Eye (tissue), 1 donor: ENCODE data around the gene PBX1.

Experiments used
- DNase-seq: peaks from one replicate; pipeline ENCODE4 v3.0.0-alpha.2; 2015

The PBX1 gene

DNA sequence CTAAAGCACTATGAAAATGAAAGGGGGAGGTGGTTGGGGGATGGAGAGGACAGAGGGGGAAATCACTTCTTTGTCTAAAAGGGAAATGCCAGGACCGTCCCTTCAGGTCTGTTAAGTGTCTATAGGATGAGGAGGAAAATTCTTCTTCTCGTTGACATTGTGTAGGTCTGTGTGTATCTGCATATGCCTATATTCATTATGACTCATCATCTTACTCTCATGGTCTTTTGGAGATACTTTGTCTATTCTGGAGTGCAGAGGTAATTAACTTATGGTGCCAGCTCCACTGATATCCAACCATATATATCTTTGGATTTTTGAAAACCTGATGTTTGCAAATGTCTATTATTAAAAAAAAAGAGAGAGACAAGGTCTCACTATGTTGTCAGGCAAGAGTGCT lies 143.7 kb downstream of the PBX1 start:
- DNase-seq = no peak

DNA sequence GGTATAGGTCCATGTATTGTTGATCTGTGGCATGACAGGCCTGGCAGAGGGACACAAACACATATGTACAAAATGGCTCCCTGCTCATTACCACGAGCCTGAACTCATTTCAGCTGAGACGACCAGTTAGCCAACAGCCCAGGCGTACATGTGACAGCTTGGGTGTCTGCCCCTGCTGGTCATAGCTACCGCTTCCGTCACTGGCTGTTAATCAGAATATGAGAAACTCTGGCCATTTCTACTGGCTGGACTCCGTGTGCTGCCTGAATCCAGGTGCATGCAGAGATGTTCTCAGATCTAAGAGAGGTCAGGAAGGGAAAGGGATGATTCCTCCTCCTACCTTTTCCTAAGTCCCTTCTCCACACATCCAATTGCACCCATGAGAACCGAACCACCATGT lies 144.5 kb downstream of the PBX1 start:
- DNase-seq = no peak

DNA sequence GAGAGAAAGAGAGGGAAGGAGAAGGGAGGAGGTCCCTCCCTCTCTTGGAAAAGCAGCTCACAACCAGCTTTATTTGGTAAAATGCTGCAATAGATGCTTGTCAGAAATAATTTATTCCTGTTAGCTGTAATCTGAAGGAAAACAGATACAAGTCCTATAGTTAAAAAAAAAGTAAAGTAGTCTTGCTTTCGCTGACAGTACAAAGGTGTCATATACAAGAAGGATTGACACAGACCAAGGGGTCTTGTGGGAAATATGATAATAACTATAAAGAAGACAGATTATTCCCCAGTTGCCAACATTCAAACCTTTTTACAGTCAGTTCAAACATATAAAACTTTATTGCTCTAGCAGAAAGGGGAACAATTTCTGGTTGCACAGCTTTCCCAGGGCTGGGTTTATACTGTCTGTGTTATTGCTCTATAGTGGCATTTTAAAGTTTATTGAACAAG lies 145.0 kb downstream of the PBX1 start:
- no peak for DNase-seq

DNA sequence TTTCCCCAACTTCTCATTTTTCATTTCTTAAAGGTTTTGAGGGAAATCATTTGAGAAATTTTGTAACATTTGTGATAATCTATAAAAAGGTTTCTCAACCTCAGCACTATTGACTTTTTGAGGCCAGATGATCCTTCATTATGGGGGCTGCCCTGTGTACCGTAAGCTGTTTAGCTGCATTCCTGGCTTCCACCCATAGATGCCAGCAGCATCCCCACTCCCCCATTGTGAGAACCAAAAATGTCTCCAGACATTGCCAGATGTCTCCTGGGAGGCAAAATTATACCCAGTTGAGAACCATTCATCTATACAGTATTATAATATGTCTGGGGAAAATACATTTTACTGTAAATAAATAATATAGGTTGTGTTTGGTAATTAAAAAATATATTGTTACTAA lies 146.0 kb downstream of the PBX1 start:
- peak; percentile 51 for DNase-seq

DNA sequence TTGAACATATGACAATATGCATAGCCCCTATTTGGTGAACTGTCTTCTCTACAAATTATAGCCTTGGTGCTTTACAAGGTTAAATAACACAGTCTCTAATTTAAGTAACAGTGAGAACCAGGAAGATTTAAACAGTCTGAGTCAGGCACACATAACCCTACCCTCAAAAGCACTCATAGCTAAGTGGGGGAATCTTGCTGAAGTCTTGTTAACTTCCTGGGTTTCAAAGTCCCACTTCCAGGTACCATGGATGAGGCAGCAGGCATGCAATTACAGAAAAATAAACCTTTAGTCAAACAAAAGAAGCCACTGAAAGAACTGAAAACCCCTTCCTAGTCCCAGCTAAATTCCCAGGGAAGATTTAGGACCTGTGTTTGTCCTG lies 147.6 kb downstream of the PBX1 start:
- DNase-seq = no peak

DNA sequence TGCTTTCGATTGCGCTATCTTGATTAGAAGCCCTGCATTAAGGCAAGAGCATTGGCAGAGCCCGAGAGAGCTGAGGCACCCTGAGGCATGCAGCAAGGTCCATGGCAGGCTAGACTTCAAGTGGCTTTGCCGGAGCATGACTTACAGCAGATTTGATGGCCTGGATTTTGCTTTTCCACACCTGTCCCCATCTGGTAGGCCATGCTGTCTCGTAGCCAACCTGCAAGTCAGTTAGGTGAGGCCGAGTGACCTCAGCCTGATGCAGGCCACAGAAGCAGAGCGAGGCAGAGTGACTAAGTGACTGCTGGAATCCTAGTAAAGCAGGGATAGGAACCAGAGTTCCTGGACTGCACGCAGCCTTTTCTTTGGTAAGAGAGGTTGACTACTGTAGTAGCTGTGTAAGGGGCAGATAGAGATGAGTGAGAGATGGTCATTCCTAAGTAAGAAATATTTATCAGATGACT lies 148.9 kb downstream of the PBX1 start:
- DNase-seq = no peak

DNA sequence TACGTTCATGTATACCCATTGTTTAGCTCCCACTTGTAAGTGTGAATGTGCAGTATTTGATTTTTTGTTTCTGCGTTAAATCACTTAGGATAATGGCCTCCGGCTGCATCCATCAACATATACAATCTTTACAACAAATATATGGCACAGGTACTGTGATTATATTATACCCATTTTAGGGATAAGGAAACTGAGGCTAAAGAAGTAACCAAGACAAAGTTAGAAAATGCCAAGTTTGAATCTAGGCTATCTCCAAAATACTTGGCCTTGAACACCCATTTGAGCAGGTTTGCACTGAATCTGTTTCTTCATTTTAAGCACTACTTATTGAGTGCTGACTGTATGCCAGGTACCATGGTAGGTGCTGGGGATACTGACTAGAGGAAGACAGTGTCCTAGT lies 149.6 kb downstream of the PBX1 start:
- DNase-seq = no peak

DNA sequence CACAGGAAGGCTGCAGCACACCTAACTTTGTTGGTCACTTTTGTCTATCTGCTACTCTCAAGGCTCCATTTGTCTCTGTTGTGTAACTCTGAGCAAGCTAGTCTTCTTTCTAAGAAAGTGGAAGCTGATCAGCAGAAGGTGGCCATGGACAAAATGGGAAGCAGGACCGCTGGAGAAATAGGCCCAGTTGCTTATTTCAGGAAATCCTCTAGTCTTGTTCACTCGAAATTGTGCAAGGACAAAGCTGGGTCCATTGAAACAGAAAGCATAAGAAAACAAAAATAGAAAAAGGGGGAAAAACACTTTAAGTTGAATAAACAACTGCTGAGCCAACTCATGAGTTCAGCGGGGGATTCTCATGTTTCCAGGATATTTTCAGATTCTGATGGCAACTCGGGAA lies 150.1 kb downstream of the PBX1 start:
- DNase-seq = no peak

DNA sequence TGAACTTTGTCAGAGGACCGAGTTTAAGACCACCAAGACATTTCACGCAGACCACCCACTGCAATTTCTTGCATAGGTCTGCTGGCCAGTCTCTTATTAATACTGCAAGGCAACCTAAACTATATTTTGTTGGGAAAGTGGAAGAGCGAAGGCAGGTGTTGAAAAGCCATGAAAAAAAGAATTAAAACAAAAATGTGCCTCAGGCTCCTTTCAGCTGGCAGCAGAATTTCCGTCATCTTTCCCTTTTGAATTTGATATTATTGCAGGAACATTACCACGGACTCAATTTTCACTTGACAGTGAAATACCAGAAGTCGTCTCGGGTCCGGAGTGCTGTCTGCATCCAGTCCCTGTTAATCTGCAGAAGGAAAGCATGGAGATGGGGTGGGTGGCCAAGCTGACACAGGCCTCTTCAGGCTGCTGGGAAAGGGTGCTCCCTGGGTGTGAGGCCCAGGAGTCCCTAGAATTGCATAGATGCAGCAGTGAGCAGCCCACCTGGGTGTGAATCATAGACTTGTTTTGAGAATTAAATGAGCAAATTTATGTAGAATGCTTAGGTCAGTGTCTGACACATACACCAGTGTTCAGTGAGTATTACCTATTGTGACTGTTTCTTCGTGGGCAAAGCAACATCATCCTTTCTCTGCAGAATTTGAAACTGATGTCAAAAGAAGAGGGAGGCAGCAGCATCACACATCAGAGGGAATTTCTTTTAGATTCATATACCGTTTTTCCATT lies 150.7 kb downstream of the PBX1 start:
- DNase-seq = no peak

DNA sequence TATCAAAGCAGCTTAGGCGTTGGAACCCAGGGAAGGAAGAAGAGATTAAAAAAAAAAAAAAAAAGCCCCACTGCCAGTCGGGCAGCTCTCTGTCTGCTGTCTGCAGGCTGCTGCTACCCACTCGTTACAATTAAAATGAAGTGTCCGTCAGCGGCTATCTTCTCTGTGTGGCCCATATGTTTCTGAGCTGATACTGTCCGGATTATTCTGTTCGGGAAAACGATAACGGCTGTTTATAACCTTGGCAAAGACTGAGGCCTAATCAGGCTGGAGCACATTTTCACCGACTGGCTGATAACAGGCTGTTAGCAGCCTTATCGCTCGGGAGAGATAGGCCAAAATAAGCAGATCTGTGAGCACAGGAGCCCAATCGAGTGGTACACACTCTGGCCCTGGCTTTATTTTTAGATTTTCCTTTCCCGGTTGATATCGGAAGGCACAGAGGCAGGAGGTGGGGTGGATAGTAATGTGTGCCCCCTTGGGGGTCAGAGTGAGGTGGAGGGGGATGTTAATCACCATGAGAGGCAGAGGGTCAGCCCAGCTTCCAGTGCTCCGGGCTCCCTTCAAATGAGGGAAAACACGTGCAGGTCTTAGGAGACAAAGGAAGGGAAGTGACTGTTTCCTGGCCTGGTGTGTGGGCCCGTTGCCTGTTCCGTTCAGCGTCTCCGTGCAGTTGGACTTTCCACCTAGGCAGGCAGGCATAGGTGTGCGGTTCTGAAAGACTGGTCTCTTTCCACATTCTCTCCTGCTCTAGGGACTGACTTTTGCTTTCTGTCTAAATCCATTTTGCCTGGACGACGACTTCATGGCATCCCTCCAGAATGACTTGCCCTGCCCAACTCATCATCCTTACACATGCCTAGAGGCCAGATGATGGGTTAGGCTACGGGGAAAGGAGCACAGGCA lies 153.4 kb downstream of the PBX1 start:
- DNase-seq = peak; percentile 56

DNA sequence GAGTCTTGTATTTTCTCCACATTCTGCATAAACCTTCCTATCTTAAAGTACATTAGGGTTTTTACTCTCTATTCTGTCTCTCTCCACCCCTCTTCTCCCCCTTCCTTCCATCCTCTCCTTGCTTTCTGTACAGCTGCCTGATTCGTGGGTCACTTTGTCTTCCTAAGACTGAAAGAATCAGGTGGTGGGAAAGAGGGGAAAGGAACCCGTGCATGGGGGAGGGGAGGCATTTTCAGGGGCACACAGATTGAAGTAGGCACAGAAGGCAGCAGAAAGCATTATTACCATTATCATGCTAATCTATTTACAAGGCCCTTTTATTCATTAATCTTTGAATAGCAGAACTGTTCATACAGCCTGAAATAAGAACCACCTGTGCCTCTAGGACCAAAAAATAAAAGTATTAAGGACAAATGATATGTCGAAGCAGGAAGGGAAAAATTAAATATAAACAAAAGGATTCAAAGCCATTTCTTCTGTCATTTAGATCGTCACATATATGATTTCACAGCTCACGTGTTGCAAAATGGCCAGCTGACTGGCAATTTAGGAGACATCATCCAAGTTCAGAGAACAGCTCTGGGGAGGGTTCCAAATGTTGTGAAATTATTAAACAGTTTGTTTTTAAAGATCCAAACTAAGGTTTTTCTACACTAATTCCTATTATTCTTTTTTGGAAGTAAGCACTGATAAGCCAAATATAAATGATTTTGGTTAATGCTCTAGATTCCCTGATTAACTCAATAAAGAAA lies 154.6 kb downstream of the PBX1 start:
- DNase-seq = no peak

DNA sequence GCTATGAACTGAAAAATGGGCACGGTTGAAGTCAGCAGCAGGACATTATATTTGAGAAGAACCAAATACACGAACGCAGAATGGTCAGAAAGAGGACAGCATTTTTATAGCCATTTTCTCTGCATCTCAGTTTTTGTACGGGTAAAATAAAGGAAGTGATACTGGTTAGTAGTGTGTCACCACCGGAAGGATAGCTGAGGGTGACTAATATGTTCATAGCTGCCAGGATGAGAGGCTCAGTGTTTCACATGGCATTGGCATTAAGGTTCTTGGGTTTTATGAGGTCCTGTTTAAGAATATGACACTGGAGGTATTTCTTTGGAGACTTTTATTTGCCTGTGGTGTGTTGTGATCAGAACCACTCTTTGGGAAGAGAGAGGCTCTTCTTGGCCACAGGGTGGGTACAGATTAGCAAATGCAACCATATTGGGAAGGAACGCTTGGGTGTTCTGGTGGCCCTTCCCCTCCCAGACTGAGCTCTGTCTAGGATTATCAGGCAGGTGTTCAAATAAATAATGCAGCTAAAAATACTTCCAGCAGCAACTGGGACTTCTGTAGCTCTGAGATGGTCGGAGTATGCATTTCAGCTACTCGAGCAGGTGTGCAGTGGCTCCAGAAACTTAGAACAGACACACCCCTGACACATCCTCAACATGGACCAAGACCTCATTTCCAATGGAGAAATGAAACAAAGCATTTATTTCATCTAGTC lies 158.2 kb downstream of the PBX1 start:
- no peak for DNase-seq

DNA sequence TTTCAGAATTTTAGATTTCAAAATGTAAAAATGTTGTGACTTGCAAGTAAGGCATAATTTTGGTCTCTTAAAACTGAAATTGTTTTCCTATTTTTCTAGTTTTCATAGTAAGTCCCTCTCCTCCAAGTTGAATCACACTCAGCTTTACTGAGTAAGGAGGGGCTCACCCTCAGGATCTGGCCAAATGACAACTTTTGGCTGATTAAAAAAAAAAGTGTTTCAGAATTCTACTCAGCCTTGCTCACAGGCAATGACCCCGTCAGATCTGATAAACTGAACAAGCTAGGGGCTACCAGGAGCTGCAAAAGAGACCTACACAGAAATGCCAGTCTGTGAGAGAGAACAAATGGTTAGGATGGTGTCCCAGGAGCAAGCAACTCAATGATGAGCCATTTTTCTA lies 159.8 kb downstream of the PBX1 start:
- no peak for DNase-seq

DNA sequence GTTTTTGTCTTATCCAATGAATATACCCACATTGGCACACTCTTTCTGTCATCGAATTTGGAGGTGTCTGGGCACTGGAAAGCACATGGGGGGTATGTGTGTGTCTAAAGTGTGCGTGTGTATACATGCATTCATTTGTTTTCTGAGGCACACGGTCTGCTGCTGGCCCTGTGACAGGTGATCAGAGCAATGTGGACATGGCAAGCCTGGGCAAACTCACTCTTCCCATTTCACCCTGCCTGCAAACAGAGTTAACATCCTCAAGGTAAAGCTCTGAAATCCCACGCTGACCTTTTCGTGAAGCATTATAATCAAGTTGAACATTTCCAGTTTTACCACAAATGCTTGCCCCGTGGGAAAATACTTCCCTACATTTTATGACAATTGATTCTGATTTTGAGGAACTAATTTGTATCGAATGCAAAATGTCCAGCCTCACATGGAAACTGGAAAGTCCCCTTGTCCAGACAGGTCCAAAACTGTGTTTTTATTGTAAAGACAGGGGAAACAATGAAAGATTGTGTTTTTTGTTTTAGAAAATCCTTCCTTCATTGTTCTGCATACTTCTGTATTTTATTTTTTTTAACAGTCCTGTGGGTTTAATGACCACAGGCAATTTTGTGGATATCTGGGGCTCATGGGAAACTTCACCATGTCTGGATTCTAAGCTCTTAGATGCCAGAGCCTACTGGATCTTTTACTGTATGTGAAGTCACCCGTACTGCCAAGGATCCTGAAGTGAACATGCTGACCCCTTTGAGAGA lies 160.9 kb downstream of the PBX1 start:
- no peak for DNase-seq

DNA sequence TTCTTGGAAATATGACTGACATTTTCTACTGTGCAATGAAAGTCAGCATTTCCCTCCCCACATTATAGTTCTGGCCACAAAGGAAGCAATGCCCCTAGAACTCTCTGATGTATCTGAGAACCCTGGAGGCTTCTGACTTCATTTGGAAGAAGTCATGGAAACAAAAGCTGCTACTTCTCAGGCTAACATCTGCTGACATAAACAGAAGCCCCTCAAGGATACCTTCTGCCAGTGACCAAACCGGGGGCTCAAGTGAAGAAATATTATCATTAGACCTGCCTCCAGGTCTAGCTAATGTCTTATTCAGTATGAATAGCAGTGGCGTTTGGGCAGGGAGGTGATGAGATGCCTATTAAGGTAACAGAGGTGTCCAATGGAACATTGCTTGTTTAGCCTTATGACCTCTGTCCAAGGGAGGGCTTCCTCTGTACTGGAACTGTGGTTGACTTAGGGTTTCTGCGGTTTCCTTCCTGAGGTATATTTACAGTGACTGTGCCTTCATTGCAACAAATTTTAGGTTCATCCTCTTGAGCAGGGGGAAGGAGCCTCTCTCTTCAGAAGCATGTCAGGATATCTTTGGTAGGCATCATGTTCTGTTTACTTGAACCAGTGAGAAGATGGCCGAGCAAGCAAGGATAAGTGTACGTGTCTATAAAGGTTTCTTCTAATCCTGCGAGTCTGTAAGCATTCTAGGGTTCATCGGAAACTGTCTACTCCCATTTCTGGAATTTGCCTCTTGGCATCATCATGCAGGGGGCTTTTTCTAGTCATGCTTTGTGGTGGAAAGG lies 161.7 kb downstream of the PBX1 start:
- DNase-seq = no peak

DNA sequence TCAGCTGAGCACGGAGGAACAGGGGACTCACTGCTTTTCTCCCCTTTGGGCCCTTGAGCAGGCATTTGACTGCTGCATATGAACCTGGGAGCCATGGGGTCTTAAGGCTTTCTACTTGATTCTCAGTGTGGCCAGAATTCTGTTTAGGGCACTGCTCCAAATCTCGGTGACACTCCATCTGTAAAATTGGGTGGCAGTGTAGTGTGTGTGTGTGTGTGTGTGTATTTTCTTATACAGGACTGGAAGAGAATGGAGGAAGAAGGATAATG lies 162.2 kb downstream of the PBX1 start:
- no peak for DNase-seq

DNA sequence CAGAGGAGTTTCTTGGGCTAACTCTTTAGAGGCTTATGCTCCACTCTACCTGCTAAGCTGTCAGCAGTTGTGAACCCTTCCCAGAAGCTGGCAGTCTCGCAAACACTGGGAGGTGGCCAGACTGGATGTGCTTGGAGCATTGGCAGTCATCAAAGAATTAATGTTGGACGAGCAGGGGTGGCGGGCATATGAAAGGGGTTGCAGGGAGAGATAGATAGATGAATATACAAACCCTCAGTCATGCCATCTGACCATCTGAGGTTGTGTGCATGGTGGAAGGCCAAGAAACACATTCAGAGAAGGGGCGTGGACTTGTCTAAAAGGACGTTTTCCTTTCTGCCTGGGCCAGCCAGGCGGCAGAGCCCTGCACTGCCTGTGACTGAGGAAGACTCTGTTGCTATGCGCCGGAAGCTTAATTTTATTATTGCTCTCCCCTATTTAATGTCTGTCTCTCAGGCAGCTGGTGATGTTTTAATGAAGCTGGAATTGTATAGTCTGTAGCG lies 164.4 kb downstream of the PBX1 start:
- DNase-seq = no peak

DNA sequence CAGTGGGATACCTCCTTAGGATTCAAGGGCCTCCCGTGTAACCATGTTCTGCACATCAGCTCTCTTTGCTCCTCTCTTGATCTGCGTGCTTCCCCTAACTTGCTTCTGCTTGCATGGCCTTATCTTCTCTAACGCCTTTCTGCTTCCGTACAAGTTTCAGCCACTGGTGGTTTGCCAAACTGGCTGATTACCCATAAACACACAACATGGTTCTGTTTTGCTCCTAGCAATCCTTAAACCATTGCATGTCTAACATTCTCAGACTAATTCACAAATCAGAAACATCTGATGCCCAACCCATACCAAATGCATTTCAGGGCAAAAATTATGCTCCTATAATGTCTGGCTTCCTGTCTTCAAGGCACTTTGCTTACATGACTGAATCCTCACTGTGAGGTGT lies 166.4 kb downstream of the PBX1 start:
- DNase-seq = no peak

DNA sequence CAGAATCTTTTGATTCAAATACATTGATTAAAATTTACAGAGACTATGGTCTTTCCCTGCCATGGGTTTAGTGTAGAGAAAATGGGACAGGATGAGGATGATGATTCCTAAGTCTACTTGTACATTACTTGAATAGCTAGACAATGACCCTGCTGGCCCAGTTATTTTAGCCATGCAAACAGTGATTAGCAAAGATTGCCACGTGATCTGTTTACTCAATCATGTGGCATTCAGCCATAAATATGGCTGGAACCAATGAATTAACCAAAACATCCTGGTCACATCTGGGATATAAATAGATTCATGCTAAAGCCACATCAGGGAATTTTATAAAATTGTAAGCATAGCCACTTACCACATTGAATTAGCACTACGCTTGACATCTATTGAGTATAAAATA lies 167.3 kb downstream of the PBX1 start:
- no peak for DNase-seq

DNA sequence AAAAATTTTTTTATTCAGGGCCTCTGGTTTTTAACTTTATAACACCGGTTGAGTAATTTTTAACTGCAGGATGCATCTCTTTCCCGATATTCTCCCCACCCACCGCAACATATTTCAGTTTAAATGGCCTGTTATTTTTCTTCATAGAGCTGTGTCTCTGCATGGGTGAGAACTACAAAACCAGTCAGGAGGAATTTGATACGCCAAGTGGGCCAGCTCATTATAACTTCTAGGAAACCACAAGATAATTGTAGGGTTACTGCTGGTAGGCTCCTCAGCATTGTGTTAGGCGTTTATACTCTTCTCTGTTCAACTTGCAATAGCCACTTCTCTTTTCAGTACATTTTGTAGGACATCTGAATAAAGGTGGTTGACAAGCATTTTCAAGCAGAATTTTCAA lies 169.7 kb downstream of the PBX1 start:
- DNase-seq = peak; percentile 54
